Neural progenitor cell (in vitro differentiated cells): ENCODE results near the gene ZNF746. TPM values are rescaled to one million over a fixed set of nuclear protein-coding genes. Genes with fewer than 3 reads are reported as not detected.
"Not testable (repeated sequence)": the region's sequence is repeated elsewhere in the genome, so short reads cannot be mapped to it uniquely, and the experiment has no call there.

ENCODE experiments used
- DNase-seq: peaks from one replicate; pipeline ENCODE4 v3.0.0-alpha.2; 2016; ENCODE audit warnings: low spot score
- H2AFZ ChIP-seq: fragments of 200-600 bp; sonication (generic); replicated peaks from 2 replicates; pipeline ENCODE4 v1.6.1; 2016; ENCODE audit warnings: antibody characterized with exemption
- H3F3A ChIP-seq: fragments of 200-600 bp; sonication (generic); 2 replicates; pipeline ENCODE4 v1.6.1; 2016; ENCODE audit warnings: antibody characterized with exemption, low read depth
- H3K27ac ChIP-seq: fragments of 200-600 bp; sonication (generic); 2 replicates; pipeline ENCODE4 v1.5.1; 2016; ENCODE audit warnings: mild to moderate bottlenecking
- H3K27me3 ChIP-seq: fragments of 200-600 bp; sonication (generic); 2 replicates; pipeline ENCODE4 v1.6.1; 2016; ENCODE audit warnings: mild to moderate bottlenecking, moderate library complexity
- H3K36me3 ChIP-seq: fragments of 200-600 bp; sonication (generic); 2 replicates; pipeline ENCODE4 v1.5.1; 2016
- H3K4me1 ChIP-seq: fragments of 200-600 bp; sonication (generic); 2 replicates; pipeline ENCODE4 v1.6.1; 2016; ENCODE audit warnings: mixed run types
- H3K4me2 ChIP-seq: fragments of 200-600 bp; sonication (generic); 2 replicates; pipeline ENCODE4 v1.6.1; 2016
- H3K4me3 ChIP-seq: fragments of 200-600 bp; sonication (generic); 2 replicates; pipeline ENCODE4 v1.5.1; 2016
- H3K79me2 ChIP-seq: fragments of 200-600 bp; sonication (generic); 2 replicates; pipeline ENCODE4 v1.6.1; 2016; ENCODE audit warnings: low read depth
- H3K9ac ChIP-seq: fragments of 200-600 bp; sonication (generic); 2 replicates; pipeline ENCODE4 v1.6.1; 2016
- H3K9me3 ChIP-seq: fragments of 200-600 bp; sonication (generic); 2 replicates; pipeline ENCODE4 v1.5.1; 2016; ENCODE audit warnings: low read depth
- H4K20me1 ChIP-seq: fragments of 200-600 bp; sonication (generic); 2 replicates; pipeline ENCODE4 v1.6.1; 2016; ENCODE audit warnings: low read depth
- H3K27ac Mint-ChIP-seq: 3 replicates; pipeline ENCODE4 v1.8.0; 2021; ENCODE audit warnings: mixed read lengths
- H3K27me3 Mint-ChIP-seq: 2 replicates; pipeline ENCODE4 v1.8.0; 2022; ENCODE audit warnings: low read depth, mild to moderate bottlenecking, inconsistent platforms, moderate library complexity, mixed read lengths; ENCODE audit not compliant: insufficient read depth
- H3K36me3 Mint-ChIP-seq: 3 replicates; pipeline ENCODE4 v1.8.0; 2021; ENCODE audit warnings: mixed read lengths
- H3K4me1 Mint-ChIP-seq: 3 replicates; pipeline ENCODE4 v1.8.0; 2021; ENCODE audit warnings: mixed read lengths
- H3K4me3 Mint-ChIP-seq: 3 replicates; pipeline ENCODE4 v1.8.0; 2021; ENCODE audit warnings: mild to moderate bottlenecking, moderate library complexity, mixed read lengths
- H3K9me3 Mint-ChIP-seq: 3 replicates; pipeline ENCODE4 v1.8.0; 2020; ENCODE audit warnings: mixed read lengths
- EZH2 ChIP-seq: fragments of 200-600 bp; sonication (generic); IDR thresholded peaks from 2 replicates; pipeline ENCODE4 v1.6.1; 2017; ENCODE audit warnings: antibody characterized with exemption, mild to moderate bottlenecking, moderate library complexity
- EZH2phosphoT487 ChIP-seq: fragments of 200-600 bp; sonication (generic); IDR thresholded peaks from 2 replicates; pipeline ENCODE4 v1.6.1; 2017; ENCODE audit warnings: antibody characterized with exemption
- total RNA-seq: library from RNA; depleted of rRNA; stranded (reverse); fragments of >200 nt; gene quantifications from 2 replicates; pipeline ENCODE4 v1.2.3, GENCODE V29; 2015; ENCODE audit warnings: low replicate concordance
- TF ChIP-seq, protein P1 (sequence below): fragments of 200-600 bp; sonication (generic); IDR thresholded peaks from 2 replicates; pipeline ENCODE4 v1.5.1; 2017; ENCODE audit warnings: antibody characterized with exemption, mild to moderate bottlenecking

Gene ZNF746
- total RNA-seq, 1 donor from 2014 or later: 11.0 TPM

DNA sequence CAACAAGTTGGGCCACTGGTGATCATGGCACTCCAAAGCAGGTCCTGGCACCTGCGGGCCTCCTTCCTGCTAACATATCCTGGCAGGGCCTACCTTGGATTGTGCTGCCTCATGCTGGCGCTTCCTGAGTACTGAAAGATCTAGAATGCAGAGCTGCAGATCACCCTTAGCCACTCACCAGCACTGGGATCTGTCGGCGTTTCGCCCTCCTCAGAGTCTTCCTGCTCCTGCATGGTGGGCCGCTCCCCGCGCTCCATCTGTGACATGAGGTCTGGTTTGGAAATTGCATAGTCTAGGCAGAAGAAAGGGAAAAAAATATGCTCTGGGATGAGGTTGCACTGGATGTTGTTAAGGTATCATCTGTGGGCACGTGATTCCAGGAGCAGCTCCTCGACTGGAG lies 46.8 kb downstream of the ZNF746 start:
- no peak for DNase-seq
- no peaks in the 10 kb centered on the region for H3K9me3 Mint-ChIP-seq
- Histone ChIP-seq H4K20me1 (peaks cover 5% of the 10 kb centered on the region), H3K9ac (no peak overlapping the region), H3K9me3 (no peaks in the 10 kb centered on the region), H3K27ac (no peak overlapping the region), H3K4me3 (no peak overlapping the region), H3K4me1 (no peaks in the 10 kb centered on the region), H3K27me3 (no peaks in the 10 kb centered on the region), H3K79me2 (no peaks in the 10 kb centered on the region), H3K4me2 (no peak overlapping the region), H2AFZ (no peak overlapping the region), H3K36me3 (no peaks in the 10 kb centered on the region), H3F3A (no peaks in the 10 kb centered on the region)
- H3K27ac Mint-ChIP-seq: no peak overlapping the region
- no peaks in the 10 kb centered on the region for H3K4me1 Mint-ChIP-seq
- peaks cover 27% of the 10 kb centered on the region for H3K36me3 Mint-ChIP-seq
- no peak for TF ChIP-seq EZH2phosphoT487
- no peak for TF ChIP-seq EZH2
- TF ChIP-seq, protein P1, sequence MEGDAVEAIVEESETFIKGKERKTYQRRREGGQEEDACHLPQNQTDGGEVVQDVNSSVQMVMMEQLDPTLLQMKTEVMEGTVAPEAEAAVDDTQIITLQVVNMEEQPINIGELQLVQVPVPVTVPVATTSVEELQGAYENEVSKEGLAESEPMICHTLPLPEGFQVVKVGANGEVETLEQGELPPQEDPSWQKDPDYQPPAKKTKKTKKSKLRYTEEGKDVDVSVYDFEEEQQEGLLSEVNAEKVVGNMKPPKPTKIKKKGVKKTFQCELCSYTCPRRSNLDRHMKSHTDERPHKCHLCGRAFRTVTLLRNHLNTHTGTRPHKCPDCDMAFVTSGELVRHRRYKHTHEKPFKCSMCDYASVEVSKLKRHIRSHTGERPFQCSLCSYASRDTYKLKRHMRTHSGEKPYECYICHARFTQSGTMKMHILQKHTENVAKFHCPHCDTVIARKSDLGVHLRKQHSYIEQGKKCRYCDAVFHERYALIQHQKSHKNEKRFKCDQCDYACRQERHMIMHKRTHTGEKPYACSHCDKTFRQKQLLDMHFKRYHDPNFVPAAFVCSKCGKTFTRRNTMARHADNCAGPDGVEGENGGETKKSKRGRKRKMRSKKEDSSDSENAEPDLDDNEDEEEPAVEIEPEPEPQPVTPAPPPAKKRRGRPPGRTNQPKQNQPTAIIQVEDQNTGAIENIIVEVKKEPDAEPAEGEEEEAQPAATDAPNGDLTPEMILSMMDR: no peak
- no peaks in the 10 kb centered on the region for H3K27me3 Mint-ChIP-seq
- H3K4me3 Mint-ChIP-seq: no peak overlapping the region

DNA sequence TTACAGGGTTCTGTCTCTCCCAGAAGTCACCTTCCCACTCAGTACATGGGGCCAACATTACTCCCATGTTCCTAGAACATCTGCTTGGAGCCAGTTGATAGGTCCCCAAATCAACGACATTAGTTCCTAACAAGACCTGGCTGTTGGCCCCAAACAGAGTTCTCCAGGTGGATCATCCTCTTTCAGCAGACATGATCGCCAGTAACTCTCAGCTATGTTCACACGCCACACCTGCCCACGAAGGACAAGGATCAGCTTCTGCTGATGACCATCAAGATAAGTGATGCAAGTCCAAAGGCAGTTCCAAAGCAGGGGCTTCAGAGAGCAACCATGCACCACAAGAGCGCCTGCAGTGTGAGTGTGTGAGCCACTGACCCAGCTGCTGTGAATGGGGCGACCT lies 47.7 kb downstream of the ZNF746 start:
- Histone ChIP-seq H3K9me3 (no peaks in the 10 kb centered on the region), H3K79me2 (no peaks in the 10 kb centered on the region), H3K36me3 (no peaks in the 10 kb centered on the region), H2AFZ (no peak overlapping the region), H3K27ac (no peak overlapping the region), H3K4me2 (no peak overlapping the region), H3K27me3 (no peaks in the 10 kb centered on the region), H3K9ac (no peak overlapping the region), H3K4me1 (no peaks in the 10 kb centered on the region), H3K4me3 (no peak overlapping the region), H4K20me1 (peaks cover 5% of the 10 kb centered on the region), H3F3A (no peaks in the 10 kb centered on the region)
- Mint-ChIP-seq H3K4me3 (no peak overlapping the region), H3K27me3 (no peaks in the 10 kb centered on the region), H3K36me3 (peaks cover 33% of the 10 kb centered on the region), H3K9me3 (no peaks in the 10 kb centered on the region), H3K4me1 (no peaks in the 10 kb centered on the region), H3K27ac (no peak overlapping the region)
- no peak for DNase-seq
- no peak for TF ChIP-seq EZH2
- TF ChIP-seq EZH2phosphoT487: no peak
- TF ChIP-seq, protein P1: no peak

DNA sequence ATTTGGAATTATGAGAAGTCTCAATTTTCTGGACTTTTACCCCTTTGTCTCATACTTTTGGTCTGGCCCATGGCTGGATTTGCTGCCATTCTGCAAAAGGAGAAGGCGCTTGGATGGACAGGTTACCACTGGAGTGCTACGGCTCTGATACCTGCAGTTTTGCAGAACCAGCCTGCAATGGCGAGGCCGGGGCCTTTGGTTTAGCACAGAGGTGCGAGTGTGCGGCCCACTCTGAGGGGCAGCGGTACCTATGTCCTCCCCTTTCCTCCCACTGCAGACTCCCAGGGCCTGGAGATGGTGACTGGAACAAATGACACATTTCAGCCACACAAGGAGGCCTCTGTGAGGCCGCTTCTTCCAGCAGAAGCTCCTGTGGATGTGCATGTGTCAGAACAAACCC lies 48.6 kb downstream of the ZNF746 start:
- no peaks in the 10 kb centered on the region for H3K4me1 ChIP-seq
- no peaks in the 10 kb centered on the region for H3K9me3 Mint-ChIP-seq
- peaks cover 5% of the 10 kb centered on the region for H4K20me1 ChIP-seq
- H3K36me3 Mint-ChIP-seq: peaks cover 33% of the 10 kb centered on the region
- no peak overlapping the region for H3K4me2 ChIP-seq
- no peak overlapping the region for H2AFZ ChIP-seq
- no peak overlapping the region for H3K4me3 ChIP-seq
- no peak overlapping the region for H3K27ac Mint-ChIP-seq
- H3K9ac ChIP-seq: no peak overlapping the region
- TF ChIP-seq EZH2phosphoT487: no peak
- TF ChIP-seq, protein P1: no peak
- no peak for TF ChIP-seq EZH2
- H3K36me3 ChIP-seq: no peaks in the 10 kb centered on the region
- H3F3A ChIP-seq: no peaks in the 10 kb centered on the region
- H3K27me3 Mint-ChIP-seq: no peaks in the 10 kb centered on the region
- H3K27me3 ChIP-seq: no peaks in the 10 kb centered on the region
- no peak overlapping the region for H3K27ac ChIP-seq
- H3K9me3 ChIP-seq: no peaks in the 10 kb centered on the region
- no peak for DNase-seq
- H3K4me1 Mint-ChIP-seq: no peaks in the 10 kb centered on the region
- no peaks in the 10 kb centered on the region for H3K79me2 ChIP-seq
- H3K4me3 Mint-ChIP-seq: no peak overlapping the region

DNA sequence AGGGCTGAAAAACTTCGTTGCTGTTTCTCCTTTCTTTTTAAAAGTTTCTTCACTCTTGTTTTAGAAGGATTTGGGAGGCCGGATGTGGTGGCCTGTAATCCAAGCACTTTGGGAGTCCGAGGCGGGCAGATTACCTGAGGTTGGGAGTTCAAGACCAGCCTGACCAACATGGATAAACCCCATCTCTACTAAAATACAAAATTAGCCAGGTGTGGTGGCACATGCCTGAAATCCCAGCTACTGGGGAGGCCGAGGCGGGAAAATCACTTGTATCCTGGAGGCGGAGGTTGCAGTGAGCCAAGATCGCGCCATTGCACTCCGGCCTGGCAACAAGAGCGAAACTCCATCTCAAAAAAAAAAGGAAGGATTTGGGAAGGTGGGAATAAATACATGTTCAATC lies 51.6 kb downstream of the ZNF746 start:
- H2AFZ ChIP-seq, H3K4me1 Mint-ChIP-seq, H4K20me1 ChIP-seq, H3K9me3 Mint-ChIP-seq, H3K9ac ChIP-seq, H3K4me3 Mint-ChIP-seq, DNase-seq, H3K27me3 Mint-ChIP-seq, H3K4me2 ChIP-seq, H3K79me2 ChIP-seq, H3K27me3 ChIP-seq, H3K27ac Mint-ChIP-seq, H3F3A ChIP-seq, H3K27ac ChIP-seq, H3K4me1 ChIP-seq, H3K4me3 ChIP-seq, H3K36me3 ChIP-seq, H3K9me3 ChIP-seq: not testable (repeated sequence)
- H3K36me3 Mint-ChIP-seq: peaks cover 33% of the 10 kb centered on the region
